ENCODE results near the gene SSC5D.

Gene SSC5D

GRCh38 chr19:55456347-55456746 is 31.9 kb upstream of the SSC5D start:
- DNase-seq (ENCODE audit: low spot score) = no peak
- H3K27ac ChIP-seq = no peak overlapping the region
- TF ChIP-seq CTCF (IDR thresholded peaks at IDR 0.05) = no peak
- no peak overlapping the region for H3K4me3 ChIP-seq

GRCh38 chr19:55457683-55458457 is 30.4 kb upstream of the SSC5D start:
- no peak for TF ChIP-seq CTCF (IDR thresholded peaks at IDR 0.05)
- Histone ChIP-seq H3K4me3 (no peak overlapping the region), H3K27ac (no peak overlapping the region)
- DNase-seq (ENCODE audit: low spot score) = no peak

- TF ChIP-seq CTCF (IDR thresholded peaks at IDR 0.05) = no peak
- DNase-seq (ENCODE audit: low spot score) = no peak
- Histone ChIP-seq H3K4me3 (no peak overlapping the region), H3K27ac (peak overlapping the region in 1 of 2 donors; percentile 96)
These were observed 28.7 kb upstream of the SSC5D start for GRCh38 chr19:55459551-55459949.

DNA sequence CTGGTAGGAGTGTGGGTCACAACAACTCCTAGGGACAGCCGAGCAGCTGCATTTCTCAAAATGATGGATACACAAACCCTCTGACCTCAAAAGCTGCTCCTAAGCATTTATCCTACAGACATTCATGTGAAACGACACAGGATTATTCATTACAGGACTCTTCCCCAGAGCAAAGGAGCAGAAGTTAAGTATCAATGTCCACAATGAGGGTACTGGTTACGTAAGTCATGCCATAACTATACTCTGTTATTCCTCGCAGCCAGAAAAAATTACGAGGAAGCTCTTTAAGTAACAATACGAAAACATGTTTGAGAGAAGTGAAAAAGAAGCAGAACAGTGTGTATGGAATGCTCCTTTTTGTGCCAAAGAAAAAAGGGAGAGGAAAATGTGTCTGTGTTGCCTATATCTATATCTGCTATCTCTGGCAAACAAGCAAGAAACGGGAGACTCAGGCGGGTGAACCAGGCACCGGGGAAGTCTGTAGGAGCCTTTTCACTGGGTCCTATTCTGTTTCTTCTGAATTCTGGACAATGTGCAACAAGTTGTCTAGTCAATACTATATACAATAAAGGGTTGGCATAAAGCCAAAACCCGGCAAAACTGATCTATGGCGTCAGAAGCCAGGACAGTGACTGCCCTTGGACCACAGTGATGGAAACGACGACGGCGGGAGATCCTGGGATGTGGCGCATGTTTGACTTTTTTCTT is 28.1 kb upstream of the SSC5D start:
- Histone ChIP-seq H3K4me3 (peak overlapping the region; percentile 85), H3K27ac (peak overlapping the region in 1 of 2 donors; percentile 96)
- DNase-seq (ENCODE audit: low spot score) = no peak
- no peak for TF ChIP-seq CTCF (IDR thresholded peaks at IDR 0.05)

DNA sequence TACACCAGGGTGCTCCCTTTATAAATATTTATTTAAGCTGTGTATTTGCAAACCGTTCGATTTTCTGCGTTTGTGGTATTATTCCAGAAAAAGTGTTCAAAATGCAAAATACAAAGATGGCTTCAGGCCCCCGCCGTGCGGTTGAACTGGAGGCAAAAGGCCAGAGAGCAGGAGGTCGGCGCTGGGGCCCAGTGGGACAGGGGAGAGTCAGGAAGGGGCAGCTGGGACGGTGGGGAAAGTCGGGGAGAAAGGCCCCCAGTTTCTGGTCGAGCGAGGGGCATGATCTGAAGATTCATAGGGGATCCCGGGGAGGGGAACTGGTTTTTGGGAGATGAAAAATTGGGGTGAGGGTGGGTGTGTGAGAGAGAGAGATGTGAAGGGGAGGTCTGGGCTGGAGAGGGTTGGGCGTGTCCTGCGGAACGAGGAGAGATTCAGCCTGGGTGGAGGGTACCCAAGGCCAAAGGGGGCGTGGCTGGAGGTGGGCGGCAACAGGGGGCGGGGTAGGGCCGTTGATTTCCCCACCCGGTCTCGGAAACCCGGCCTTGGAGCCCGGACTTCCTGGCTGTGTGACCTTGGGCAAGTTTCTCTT is 27.5 kb upstream of the SSC5D start:
- TF ChIP-seq CTCF (IDR thresholded peaks at IDR 0.05) = no peak
- Histone ChIP-seq H3K4me3 (peak overlapping the region; percentile 85), H3K27ac (peak overlapping the region; percentile 78 to 96)
- DNase-seq (ENCODE audit: low spot score) = peak; percentile 88

GRCh38 chr19:55461259-55461973 is 26.8 kb upstream of the SSC5D start, which contains the start of gene ISOC2:
ISOC2 (minus strand) TSS chr19:55461642; CDS start chr19:55456486, 5,156 bp downstream.
- DNase-seq (ENCODE audit: low spot score) = peak; percentile 100
- peak within 1 kb of the TSS; percentile 78 to 96 for H3K27ac ChIP-seq
- peak within 1 kb of the TSS; percentile 85 for H3K4me3 ChIP-seq
- TF ChIP-seq CTCF (IDR thresholded peaks at IDR 0.05) = no peak

Measured in coronary artery (tissue), 2 donors.